ENCODE measurements around the gene ASIC4.
A peak's percentile ranks its signal among the peaks of the same experiment; 100 is the strongest.

ASIC4 gene

DNA sequence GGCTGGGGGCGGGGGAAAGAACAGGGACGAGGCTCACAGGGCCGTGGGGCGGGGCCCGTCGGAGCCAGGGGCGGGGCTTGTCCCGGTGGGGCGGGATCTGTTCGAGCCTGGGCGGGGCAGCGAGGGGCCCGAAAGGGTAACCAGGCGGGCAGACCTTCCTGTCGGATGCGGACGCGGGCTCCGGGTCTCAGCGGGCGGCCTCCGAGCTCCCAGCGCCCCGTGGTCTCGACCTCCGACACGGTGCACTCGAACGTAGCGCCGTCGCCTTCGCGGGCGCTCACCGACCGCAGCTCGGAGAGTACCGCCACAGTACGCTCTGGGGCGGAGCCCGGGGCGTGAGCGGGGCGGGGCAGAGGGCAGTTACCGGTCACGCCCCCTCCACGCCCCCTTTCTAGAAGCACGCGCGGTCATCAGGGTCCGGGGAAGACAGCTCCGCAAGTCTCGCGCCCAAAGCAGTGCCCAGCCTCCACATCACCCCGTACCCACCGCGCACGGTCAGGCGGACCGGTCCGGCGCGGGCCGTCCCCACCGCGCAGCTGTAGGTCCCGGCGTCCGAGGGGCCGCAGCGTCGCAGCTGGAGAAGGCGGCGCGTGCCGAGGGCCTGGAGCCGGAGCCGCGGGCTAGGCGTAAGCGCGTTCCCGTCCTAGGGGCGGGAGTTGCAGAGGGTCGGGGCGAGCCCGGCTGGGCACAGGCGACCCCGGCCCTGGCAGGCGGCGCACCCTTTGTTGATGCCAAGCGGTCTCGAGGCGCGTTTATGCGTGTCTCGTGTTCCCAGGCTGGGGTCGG lies 38.3 kb downstream of the ASIC4 start:
- DNase-seq: peak; percentile 83
- H3K27me3 Mint-ChIP-seq: peaks cover 44% of the 10 kb centered on the region
- peak; percentile 82 for ATAC-seq
- no peaks in the 10 kb centered on the region for H3K36me3 Mint-ChIP-seq (ENCODE audit: low read depth)
- peaks cover 6% of the 10 kb centered on the region for H3K4me1 Mint-ChIP-seq
- H3K4me3 Mint-ChIP-seq: peak overlapping the region; percentile 63
- no peaks in the 10 kb centered on the region for H3K9me3 Mint-ChIP-seq
- H3K27ac Mint-ChIP-seq: no peak overlapping the region

DNA sequence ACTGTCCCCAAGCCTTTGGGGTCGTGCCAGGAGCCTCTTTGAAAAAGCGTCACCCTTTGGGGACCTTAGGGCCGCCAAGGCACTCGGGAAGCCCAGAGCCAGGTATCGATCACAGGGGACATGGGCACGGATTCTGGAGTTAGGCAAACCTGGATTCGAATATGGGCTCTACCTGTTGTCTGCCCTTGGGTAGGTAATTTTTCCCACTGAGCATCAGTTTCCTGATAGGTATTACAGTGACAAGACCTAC lies 38.8 kb downstream of the ASIC4 start:
- Mint-ChIP-seq H3K27me3 (peaks cover 44% of the 10 kb centered on the region), H3K4me3 (peak overlapping the region; percentile 4), H3K36me3 (ENCODE audit: low read depth) (no peaks in the 10 kb centered on the region), H3K9me3 (no peaks in the 10 kb centered on the region), H3K27ac (no peak overlapping the region), H3K4me1 (peaks cover 6% of the 10 kb centered on the region)
- DNase-seq (no peak), ATAC-seq (no peak)

DNA sequence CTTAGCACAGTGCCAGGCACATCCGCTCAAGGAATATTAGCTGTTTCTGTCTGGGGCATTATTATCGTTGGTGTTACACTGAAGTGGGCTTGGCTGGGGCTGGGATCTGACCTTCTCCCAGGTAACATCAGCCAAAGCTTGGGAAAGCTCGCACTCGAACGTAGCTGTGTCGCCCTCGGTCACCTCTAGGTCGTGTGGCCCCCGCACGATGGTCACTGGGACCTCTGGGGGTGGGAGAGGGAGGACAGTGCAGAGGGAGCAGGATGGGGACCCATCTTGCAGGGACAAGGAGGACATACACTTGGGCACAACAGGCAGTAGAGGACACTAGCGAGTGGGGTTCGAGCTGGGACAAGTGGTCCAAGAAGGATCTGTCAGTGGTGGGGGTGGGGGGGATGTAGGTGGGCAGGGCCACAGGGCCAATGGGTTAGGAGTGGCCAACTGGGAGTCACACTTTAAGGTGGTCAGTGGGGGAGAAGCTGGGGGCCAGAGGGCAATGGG lies 39.2 kb downstream of the ASIC4 start:
- Mint-ChIP-seq H3K27ac (no peak overlapping the region), H3K9me3 (no peaks in the 10 kb centered on the region), H3K4me3 (peak overlapping the region; percentile 4), H3K4me1 (peaks cover 6% of the 10 kb centered on the region), H3K36me3 (ENCODE audit: low read depth) (no peaks in the 10 kb centered on the region), H3K27me3 (peaks cover 40% of the 10 kb centered on the region)
- DNase-seq (no peak), ATAC-seq (no peak)

DNA sequence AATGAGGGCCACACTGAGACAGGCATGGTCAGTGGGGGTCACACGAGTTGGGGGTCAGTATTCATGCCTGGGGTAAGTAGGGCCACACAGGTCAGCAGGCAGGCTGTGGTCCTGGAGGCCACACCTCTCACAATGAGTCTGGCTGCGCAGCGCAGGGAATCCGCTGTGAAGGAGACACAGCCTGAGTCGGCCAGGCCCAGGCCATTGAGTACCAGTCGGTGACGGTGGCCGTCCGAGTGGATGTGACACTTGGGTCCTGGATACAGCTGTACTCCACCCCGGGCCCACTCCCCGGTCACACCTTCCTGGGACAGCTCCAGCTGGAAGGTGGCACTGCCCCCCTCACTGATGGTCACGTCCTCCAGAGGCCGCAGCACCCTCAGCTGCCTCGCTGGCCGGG lies 40.1 kb downstream of the ASIC4 start:
- DNase-seq (no peak), ATAC-seq (no peak)
- no peak overlapping the region for H3K4me3 Mint-ChIP-seq
- peaks cover 40% of the 10 kb centered on the region for H3K27me3 Mint-ChIP-seq
- H3K27ac Mint-ChIP-seq: no peak overlapping the region
- no peaks in the 10 kb centered on the region for H3K36me3 Mint-ChIP-seq (ENCODE audit: low read depth)
- H3K4me1 Mint-ChIP-seq: peaks cover 6% of the 10 kb centered on the region
- H3K9me3 Mint-ChIP-seq: no peaks in the 10 kb centered on the region

DNA sequence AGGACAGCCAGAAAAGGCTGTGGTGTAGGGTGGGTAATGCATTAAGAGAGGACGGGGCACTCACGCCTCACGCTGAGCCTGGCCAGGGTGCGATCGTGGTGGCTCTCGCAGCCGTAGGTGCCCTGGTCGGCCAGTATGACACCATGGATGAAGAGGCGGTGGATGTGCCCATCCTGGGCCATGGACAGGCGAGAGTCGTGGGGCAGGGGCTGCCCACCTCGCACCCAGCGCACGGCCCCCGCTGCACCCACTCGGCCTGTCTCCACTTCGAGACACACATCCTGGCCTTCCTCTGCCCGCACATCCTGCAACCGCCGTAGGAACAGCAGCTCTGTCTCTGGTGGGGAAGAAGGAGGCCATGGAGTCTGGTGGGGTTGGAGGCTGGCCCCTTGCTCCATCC lies 41.7 kb downstream of the ASIC4 start:
- ATAC-seq (no peak), DNase-seq (no peak)
- Mint-ChIP-seq H3K27ac (no peak overlapping the region), H3K4me1 (peaks cover 6% of the 10 kb centered on the region), H3K9me3 (no peaks in the 10 kb centered on the region), H3K4me3 (no peak overlapping the region), H3K36me3 (ENCODE audit: low read depth) (no peaks in the 10 kb centered on the region), H3K27me3 (peaks cover 34% of the 10 kb centered on the region)

DNA sequence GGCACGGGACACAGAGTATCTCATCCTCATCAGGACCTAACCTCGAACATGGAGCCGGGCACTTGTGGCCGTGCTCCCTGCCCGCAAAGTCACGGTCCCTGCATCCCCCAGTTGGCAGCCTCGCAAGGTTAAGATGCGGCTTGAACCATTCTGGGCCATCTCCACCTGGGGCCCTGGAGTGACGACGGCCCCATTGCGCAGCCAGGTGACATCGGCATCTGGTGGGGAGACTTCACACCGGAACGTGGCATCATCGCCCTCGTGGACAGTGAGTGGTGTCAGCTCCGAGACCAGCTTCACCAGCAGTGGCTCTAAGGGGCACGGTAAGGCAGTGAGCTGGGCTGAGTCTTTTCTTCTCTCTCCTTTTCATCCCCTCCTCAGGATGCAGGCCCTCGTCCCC lies 42.1 kb downstream of the ASIC4 start:
- no peak overlapping the region for H3K4me3 Mint-ChIP-seq
- peaks cover 29% of the 10 kb centered on the region for H3K27me3 Mint-ChIP-seq
- DNase-seq (no peak), ATAC-seq (no peak)
- H3K4me1 Mint-ChIP-seq: peaks cover 6% of the 10 kb centered on the region
- H3K27ac Mint-ChIP-seq: no peak overlapping the region
- no peaks in the 10 kb centered on the region for H3K9me3 Mint-ChIP-seq
- H3K36me3 Mint-ChIP-seq (ENCODE audit: low read depth): no peaks in the 10 kb centered on the region

DNA sequence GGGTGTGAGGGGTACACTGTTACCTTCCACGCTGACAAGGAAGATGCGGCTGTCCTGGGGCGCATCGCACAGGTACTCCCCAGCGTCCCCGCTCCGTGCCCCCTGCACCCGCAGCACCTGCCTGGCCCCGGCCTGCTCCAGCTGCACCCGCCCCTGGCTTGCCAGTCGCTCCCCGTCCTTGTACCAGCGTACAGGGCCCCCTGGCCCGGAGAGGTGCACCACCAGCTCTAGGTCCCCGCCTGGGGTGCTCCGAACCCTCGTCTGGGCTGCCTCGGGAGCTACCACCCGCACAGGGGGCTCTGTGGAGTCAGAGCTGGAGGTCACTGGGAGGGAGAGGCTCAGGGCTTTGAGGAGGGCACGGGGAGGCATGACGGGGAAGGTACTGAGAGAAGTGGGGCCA lies 43.0 kb downstream of the ASIC4 start:
- Mint-ChIP-seq H3K4me3 (no peak overlapping the region), H3K4me1 (peaks cover 4% of the 10 kb centered on the region), H3K36me3 (ENCODE audit: low read depth) (no peaks in the 10 kb centered on the region), H3K27ac (no peak overlapping the region), H3K9me3 (no peaks in the 10 kb centered on the region), H3K27me3 (peaks cover 23% of the 10 kb centered on the region)
- ATAC-seq (no peak), DNase-seq (no peak)

DNA sequence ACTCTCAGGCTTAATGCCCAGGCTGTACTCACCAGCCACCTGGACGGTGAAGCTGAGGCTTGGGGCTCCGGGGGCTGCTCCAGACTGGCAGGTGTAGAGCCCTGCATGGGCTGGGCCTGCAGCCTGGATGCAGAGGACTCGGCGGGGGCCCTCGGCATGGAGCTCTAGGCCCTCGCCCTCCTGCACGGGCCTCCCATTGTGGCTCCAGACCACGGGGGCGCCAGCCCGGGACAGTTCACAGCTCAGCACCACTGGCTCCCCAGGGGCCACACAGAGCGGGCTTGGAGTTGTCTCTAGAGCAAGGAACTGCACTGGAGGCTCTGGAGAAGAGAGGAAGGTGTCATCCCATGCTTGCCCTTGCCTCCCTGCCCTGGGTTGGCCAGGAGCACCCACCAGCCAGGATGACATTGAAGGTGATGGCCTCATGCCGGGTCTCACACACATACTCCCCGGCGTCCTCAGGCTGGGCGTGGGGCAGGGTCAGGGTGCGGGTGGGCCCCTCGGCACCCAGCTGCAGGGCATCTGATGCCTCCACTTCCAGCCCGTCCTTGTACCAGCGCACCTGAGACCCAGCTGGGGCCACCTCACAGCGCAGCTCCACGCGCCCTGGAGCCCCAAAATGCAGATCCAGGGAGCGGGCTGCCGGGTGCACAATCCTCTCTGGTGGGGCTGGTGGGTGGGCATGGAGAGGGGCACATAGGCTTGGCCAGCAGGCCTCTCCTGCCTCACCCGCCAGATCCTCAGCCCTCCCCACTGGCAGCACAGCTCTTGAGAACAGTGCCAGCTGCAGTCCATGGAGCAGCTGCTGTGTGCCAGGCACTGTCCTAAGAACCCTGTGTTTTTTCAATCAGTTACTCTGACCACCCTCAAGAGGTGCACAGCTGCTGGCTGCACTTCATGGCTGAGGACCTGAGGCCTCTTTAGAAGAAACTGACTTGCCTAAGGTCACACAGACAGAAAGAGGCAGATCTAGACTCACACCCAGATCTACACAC lies 43.8 kb downstream of the ASIC4 start:
- Mint-ChIP-seq H3K36me3 (ENCODE audit: low read depth) (no peaks in the 10 kb centered on the region), H3K9me3 (no peaks in the 10 kb centered on the region), H3K27me3 (peaks cover 23% of the 10 kb centered on the region), H3K27ac (no peak overlapping the region), H3K4me1 (peaks cover 4% of the 10 kb centered on the region), H3K4me3 (no peak overlapping the region)
- no peak for ATAC-seq
- DNase-seq: no peak

DNA sequence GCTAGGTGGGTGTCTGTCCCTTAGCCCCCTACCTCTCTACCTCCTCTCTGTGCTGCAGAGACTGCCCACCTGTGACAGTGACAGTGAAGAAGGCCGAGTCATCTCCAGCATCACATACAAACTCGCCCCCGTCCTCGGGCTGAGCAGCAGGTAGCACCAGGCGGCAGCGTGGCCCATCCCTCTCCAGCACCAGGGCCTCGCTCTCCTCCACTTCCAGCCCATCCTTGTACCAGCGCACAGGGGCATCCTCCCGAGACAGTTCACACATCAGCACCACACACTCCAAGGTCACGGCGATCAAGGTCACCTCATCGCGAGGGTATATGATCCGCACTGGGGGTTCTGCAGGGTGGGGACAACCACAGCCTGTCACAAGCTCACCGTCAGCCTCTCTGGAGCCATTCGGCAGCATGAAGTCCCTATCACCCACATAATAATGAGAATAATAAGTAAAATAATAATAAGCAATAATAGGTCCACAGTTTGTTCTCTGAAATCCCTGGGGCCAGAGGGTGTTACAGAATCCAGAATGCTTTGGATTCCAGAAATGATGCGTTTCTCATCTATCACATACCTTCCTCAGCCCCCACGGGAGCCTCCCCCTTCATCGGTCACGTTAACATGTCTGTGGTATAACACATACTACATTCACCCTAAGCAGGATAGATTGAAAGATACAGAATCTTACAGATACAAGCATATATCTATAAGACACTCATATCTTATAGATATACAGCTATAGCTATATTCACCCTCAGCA lies 45.1 kb downstream of the ASIC4 start:
- Mint-ChIP-seq H3K36me3 (ENCODE audit: low read depth) (no peaks in the 10 kb centered on the region), H3K4me3 (no peak overlapping the region), H3K4me1 (no peaks in the 10 kb centered on the region), H3K27ac (no peak overlapping the region), H3K9me3 (no peaks in the 10 kb centered on the region), H3K27me3 (peaks cover 12% of the 10 kb centered on the region)
- ATAC-seq: no peak
- DNase-seq: no peak

DNA sequence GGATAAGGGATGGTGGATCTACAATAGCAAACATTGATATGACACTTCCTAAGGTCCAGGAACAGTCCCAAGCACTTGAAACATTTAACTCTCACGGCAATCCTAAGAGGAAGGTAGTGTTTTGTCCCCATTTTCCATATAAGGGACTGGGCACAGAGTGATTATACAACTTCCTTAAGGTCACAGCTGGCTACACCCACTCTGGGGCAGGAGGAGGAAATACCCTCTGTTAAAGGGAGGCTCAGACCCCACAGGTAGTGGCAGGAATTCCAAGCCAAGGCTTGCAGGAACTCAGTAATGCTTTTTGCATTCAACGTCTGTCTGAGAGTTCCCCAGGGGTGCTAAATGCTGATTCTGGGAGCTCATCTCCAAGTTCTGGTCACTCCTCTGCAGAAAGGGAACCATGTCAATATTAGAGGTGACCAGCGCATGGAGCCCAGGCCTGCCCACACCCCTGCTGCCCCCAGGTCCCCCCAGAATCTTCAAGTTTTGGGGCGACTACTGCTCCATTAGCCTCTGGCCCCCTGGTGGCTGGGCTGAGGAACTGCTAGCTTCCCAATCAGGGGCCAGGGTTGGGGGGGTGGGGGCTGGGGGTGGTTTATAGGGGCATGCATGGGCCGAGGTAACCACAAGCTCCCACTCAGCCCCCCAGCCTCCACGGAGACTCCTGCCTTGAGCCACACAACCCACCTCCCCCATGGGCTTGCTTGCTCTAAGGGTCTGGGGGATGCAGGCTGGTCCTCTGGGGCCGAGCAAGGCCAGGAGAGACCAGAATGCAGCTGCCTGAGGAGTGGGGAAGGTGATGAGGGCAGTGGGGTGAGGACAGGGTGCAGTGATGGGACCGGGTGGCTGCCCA lies 46.0 kb downstream of the ASIC4 start:
- H3K4me3 Mint-ChIP-seq: no peak overlapping the region
- DNase-seq: no peak
- H3K27ac Mint-ChIP-seq: no peak overlapping the region
- no peaks in the 10 kb centered on the region for H3K9me3 Mint-ChIP-seq
- no peaks in the 10 kb centered on the region for H3K36me3 Mint-ChIP-seq (ENCODE audit: low read depth)
- H3K4me1 Mint-ChIP-seq: no peaks in the 10 kb centered on the region
- peaks cover 5% of the 10 kb centered on the region for H3K27me3 Mint-ChIP-seq
- ATAC-seq: no peak

DNA sequence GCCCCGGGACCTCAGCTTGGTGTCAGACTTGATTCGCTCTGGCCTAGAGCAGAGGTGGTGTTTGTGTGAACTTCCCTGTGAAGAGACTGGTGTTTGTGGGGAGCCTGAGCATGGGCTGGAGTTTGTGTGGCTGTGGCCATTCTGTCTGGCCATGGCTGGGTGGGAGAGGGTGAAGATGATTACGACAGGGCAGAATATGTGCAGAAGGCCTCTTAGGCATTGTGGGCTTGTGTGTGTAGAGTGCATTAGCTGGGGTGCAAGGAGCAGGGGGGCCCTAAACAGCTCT lies 46.6 kb downstream of the ASIC4 start:
- no peak overlapping the region for H3K27ac Mint-ChIP-seq
- ATAC-seq: no peak

DNA sequence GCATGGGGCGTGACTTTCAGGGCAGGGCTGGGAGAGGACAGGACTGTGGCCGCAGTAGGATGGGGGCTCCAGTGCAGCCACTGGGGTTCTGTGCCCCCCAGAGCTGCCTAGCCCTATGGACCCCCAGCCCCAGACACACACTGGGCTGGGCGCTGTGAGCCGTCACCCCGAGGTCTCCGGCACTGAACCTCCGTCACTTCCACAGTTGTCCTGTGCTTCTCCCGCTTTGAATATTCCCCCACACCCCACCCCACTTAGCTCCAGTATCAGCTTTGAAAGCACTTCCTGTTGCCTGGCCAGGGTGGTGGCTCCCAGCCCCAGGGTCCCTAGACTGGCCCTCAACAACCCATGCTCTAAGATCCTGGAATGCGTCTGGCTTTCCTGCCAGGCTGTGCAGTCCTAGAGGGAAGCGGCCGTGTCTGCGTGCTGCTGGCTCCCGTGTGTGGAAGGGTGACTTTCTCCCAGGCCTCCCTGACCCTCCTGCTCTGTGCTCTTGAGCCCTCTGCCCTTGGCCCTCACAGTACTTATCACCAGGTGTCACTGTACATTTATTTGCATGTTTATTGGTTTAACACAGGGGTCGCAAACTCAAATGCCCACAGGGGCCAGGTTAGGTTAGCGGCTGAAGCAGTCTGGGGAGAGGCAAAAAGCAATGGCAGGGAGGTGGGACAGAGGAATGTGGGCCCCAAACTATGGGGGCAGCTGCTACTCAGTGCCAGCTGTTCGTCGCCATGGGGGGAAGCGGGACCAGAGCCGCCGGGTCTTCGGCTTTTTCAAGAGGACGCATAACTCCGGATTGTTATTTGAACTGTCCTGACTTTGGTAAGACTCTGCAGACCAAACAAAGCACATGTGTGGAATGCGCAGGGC lies 47.1 kb downstream of the ASIC4 start:
- H3K9me3 Mint-ChIP-seq: no peaks in the 10 kb centered on the region
- no peaks in the 10 kb centered on the region for H3K36me3 Mint-ChIP-seq (ENCODE audit: low read depth)
- no peak overlapping the region for H3K27ac Mint-ChIP-seq
- H3K4me3 Mint-ChIP-seq: no peak overlapping the region
- H3K27me3 Mint-ChIP-seq: peaks cover 6% of the 10 kb centered on the region
- ATAC-seq: no peak
- H3K4me1 Mint-ChIP-seq: no peaks in the 10 kb centered on the region
- DNase-seq: no peak

More for the DNA sequence above, 46.6 kb downstream of the ASIC4 start:
- Mint-ChIP-seq H3K9me3 (no peaks in the 10 kb centered on the region), H3K36me3 (ENCODE audit: low read depth) (no peaks in the 10 kb centered on the region), H3K4me3 (no peak overlapping the region), H3K4me1 (no peaks in the 10 kb centered on the region), H3K27me3 (peaks cover 3% of the 10 kb centered on the region)
- DNase-seq: no peak

Data from activated naive CD8-positive, alpha-beta T cell treated with anti-CD3 and anti-CD28 coated beads, Interleukin-2, amount 50 U/mL, for 24 hours (primary cell).